Activated CD4-positive, alpha-beta memory T cell treated with anti-CD3 and anti-CD28 coated beads for 36 hours (primary cell): Measurements from ENCODE around the gene GALR3. TPM values are rescaled to one million over a fixed set of nuclear protein-coding genes. Genes with fewer than 3 reads are reported as not detected.

ENCODE experiments used
- CTCF ChIA-PET: fragments of 350-600 bp; sonication (Branson Sonifier 250); formaldehyde crosslinking; loops from one replicate; lab custom pipeline; 2021; ENCODE audit warnings: antibody characterized with exemption, inconsistent platforms; lab: Charles Lee
- POLR2A ChIA-PET: fragments of 350-600 bp; sonication (Branson Sonifier 250); formaldehyde crosslinking; loops from one replicate; lab custom pipeline; 2021; ENCODE audit warnings: antibody characterized with exemption; lab: Charles Lee
- DNase-seq: peaks from one replicate; pipeline ENCODE4 v3.0.0-alpha.2; 2020
- H3K27ac Mint-ChIP-seq: one replicate; pipeline ENCODE4 v1.8.0; 2021; ENCODE audit warnings: mixed read lengths
- H3K27me3 Mint-ChIP-seq: one replicate; pipeline ENCODE4 v1.8.0; 2021; ENCODE audit warnings: mixed read lengths
- H3K36me3 Mint-ChIP-seq: one replicate; pipeline ENCODE4 v1.8.0; 2021; ENCODE audit warnings: mixed read lengths
- H3K4me1 Mint-ChIP-seq: one replicate; pipeline ENCODE4 v1.8.0; 2021; ENCODE audit warnings: low read depth, mixed read lengths
- H3K4me3 Mint-ChIP-seq: one replicate; pipeline ENCODE4 v1.8.0; 2021; ENCODE audit warnings: mild to moderate bottlenecking, mixed read lengths
- H3K9me3 Mint-ChIP-seq: one replicate; pipeline ENCODE4 v1.8.0; 2021; ENCODE audit warnings: mixed read lengths
- intact Hi-C: fragments of 100-400 bp; cut with micrococcal nuclease; formaldehyde crosslinking; loops from one replicate; pipeline ENCODE4 v1.15.1; 2023
- microRNA-seq: library from miRNA; unstranded; fragments of <30 nt; microRNA quantifications from one replicate; pipeline ENCODE4 v1.2.0, GENCODE V29; 2022; ENCODE audit warnings: borderline number of aligned reads, borderline microRNAs expressed, borderline replicate concordance
- total RNA-seq, 2 experiments: library from RNA; stranded (reverse); gene quantifications; one replicate each; pipeline ENCODE4 v1.2.3, GENCODE V29; 2021

GALR3 gene
- total RNA-seq, 2 experiments from 2014 or later = 0.19 TPM; not detected in 1

GRCh38 chr22:37855462-37855861, 32.3 kb downstream of the GALR3 start:
- Mint-ChIP-seq H3K4me1 (peaks cover 26% of the 10 kb centered on the region), H3K36me3 (peaks cover 51% of the 10 kb centered on the region), H3K9me3 (no peaks in the 10 kb centered on the region), H3K27ac (no peak overlapping the region), H3K27me3 (no peaks in the 10 kb centered on the region), H3K4me3 (no peak overlapping the region)
- intact Hi-C loops = no loop called here
- no peak for DNase-seq
- CTCF ChIA-PET = interaction anchor here (0.9 to 5.5 kb wide), 3 partner anchors 8 to 174 kb away, joined by 3 to 45 read pairs (median 11); no protein-coding TSS in a partner anchor
- POLR2A ChIA-PET = no interaction called here

GRCh38 chr22:37860796-37861421, 37.7 kb downstream of the GALR3 start:
- ChIA-PET POLR2A (interaction anchor here (1.0 kb wide), 1 partner anchor 11 kb away, joined by 4 read pairs; no protein-coding TSS in a partner anchor), CTCF (interaction anchor here (0.6 to 5.1 kb wide), 3 partner anchors 7 to 217 kb away, joined by 3 to 124 read pairs (median 45); no protein-coding TSS in a partner anchor)
- peaks cover 57% of the 10 kb centered on the region for H3K36me3 Mint-ChIP-seq
- intact Hi-C loops = no loop called here
- H3K27ac Mint-ChIP-seq = no peak overlapping the region
- no peaks in the 10 kb centered on the region for H3K27me3 Mint-ChIP-seq
- no peaks in the 10 kb centered on the region for H3K9me3 Mint-ChIP-seq
- peaks cover 12% of the 10 kb centered on the region for H3K4me1 Mint-ChIP-seq
- no peak overlapping the region for H3K4me3 Mint-ChIP-seq
- DNase-seq = no peak

GRCh38 chr22:37862570-37863325, 39.6 kb downstream of the GALR3 start:
- no peak for DNase-seq
- peaks cover 12% of the 10 kb centered on the region for H3K4me1 Mint-ChIP-seq
- no peak overlapping the region for H3K4me3 Mint-ChIP-seq
- no peak overlapping the region for H3K27ac Mint-ChIP-seq
- ChIA-PET CTCF (interaction anchor here (0.6 to 5.1 kb wide), 37 partner anchors 9 to 818 kb away, joined by 3 to 124 read pairs (median 6); partner anchors contain the start of genes ANKRD54, C22orf23, GALR3 and GCAT), POLR2A (interaction anchor here (0.6 to 1.4 kb wide), 3 partner anchors 9 to 45 kb away, joined by 3 to 5 read pairs (median 5); partner anchors contain the start of gene GALR3)
- no peaks in the 10 kb centered on the region for H3K9me3 Mint-ChIP-seq
- H3K27me3 Mint-ChIP-seq = no peaks in the 10 kb centered on the region
- peaks cover 55% of the 10 kb centered on the region for H3K36me3 Mint-ChIP-seq
- intact Hi-C loops = loop anchor here (1.0 to 2.0 kb wide), 2 partner anchors 14 to 45 kb away; partner anchors contain the start of gene EIF3L

- Mint-ChIP-seq H3K9me3 (no peaks in the 10 kb centered on the region), H3K36me3 (peaks cover 62% of the 10 kb centered on the region), H3K27ac (no peak overlapping the region), H3K27me3 (no peaks in the 10 kb centered on the region), H3K4me3 (no peak overlapping the region), H3K4me1 (peaks cover 12% of the 10 kb centered on the region)
- CTCF ChIA-PET = interaction anchor here (1.1 to 5.1 kb wide), 3 partner anchors 48 to 69 kb away, joined by 4 to 124 read pairs (median 4); no protein-coding TSS in a partner anchor
- no peak for DNase-seq
- intact Hi-C loops = no loop called here
- POLR2A ChIA-PET = no interaction called here
These were observed 42.3 kb downstream of the GALR3 start for GRCh38 chr22:37865510-37865909.

GRCh38 chr22:37870273-37870672, 47.1 kb downstream of the GALR3 start:
- Mint-ChIP-seq H3K36me3 (peaks cover 45% of the 10 kb centered on the region), H3K27ac (no peak overlapping the region), H3K4me3 (no peak overlapping the region), H3K27me3 (no peaks in the 10 kb centered on the region), H3K4me1 (no peaks in the 10 kb centered on the region), H3K9me3 (no peaks in the 10 kb centered on the region)
- intact Hi-C loops = no loop called here
- ChIA-PET CTCF (interaction anchor here (1.8 kb wide), 1 partner anchor 53 kb away, joined by 5 read pairs; no protein-coding TSS in a partner anchor), POLR2A (interaction anchor here (0.5 to 0.6 kb wide), 2 partner anchors 22 to 84 kb away, joined by 3 to 4 read pairs; no protein-coding TSS in a partner anchor)
- DNase-seq = no peak

Small RNA genes lying within 50 kb of the gene (microRNA-seq; reads per million reads assigned to microRNA genes)
- 4.7 reads per million, percentile 12 among the genes with 10 or more reads in this experiment for gene MIR659

Other genes starting within 250 kb of the GALR3 start
- not detected for gene LGALS2, start 243.3 kb upstream of the GALR3 start, total RNA-seq
- 10 to 100 TPM; 59.0 to 61.1 TPM for gene GGA1, start 214.5 kb upstream of the GALR3 start, total RNA-seq
- 100 to 1,000 TPM in 1 of 2 experiments, 10 to 100 TPM in 1; 97.6 to 102 TPM for gene SH3BP1, start 183.7 kb upstream of the GALR3 start, total RNA-seq
- 10 to 100 TPM; 21.9 to 22.9 TPM for gene PDXP, start 164.7 kb upstream of the GALR3 start, total RNA-seq
- 100 to 1,000 TPM; 816 to 833 TPM for gene LGALS1, start 147.7 kb upstream of the GALR3 start, total RNA-seq
- 10 to 100 TPM; 32.5 to 33.3 TPM for gene NOL12, start 137.0 kb upstream of the GALR3 start, total RNA-seq
- gene TRIOBP, start 126.3 kb upstream of the GALR3 start, total RNA-seq = 10 to 100 TPM; 25.0 to 26.8 TPM
- 10 to 100 TPM; 21.8 TPM for gene GCAT, start 15.4 kb upstream of the GALR3 start, total RNA-seq
- 10 to 100 TPM; 16.9 to 17.5 TPM for gene ANKRD54, start 21.0 kb downstream of the GALR3 start, total RNA-seq
- gene EIF3L, start 26.0 kb downstream of the GALR3 start, total RNA-seq = 100 to 1,000 TPM; 656 to 664 TPM
- 10 to 100 TPM; 18.4 to 19.1 TPM for gene MICALL1, start 82.9 kb downstream of the GALR3 start, total RNA-seq
- under 1 TPM in 1 of 2 experiments, not detected in 1; 0.14 TPM for gene C22orf23, start 130.2 kb downstream of the GALR3 start, total RNA-seq
- gene POLR2F, start 130.3 kb downstream of the GALR3 start, total RNA-seq = 10 to 100 TPM; 67.7 to 74.9 TPM
- not detected for gene SOX10, start 161.2 kb downstream of the GALR3 start, total RNA-seq
- 10 to 100 TPM; 16.0 to 16.5 TPM for gene PICK1, start 234.0 kb downstream of the GALR3 start, total RNA-seq